AG10803 (cell line): ENCODE results near the gene KIAA1755.

ENCODE experiments used
- DNase-seq: peaks from one replicate; pipeline ENCODE4 v3.0.0; 2010; ENCODE audit warnings: low read depth
- H3K4me3 ChIP-seq: 2 replicates; pipeline ENCODE4 v1.5.1; 2011; ENCODE audit warnings: mild to moderate bottlenecking, low read length, control low read depth
- TF ChIP-seq, protein P1 (sequence below): conservative IDR thresholded peaks from 2 replicates; pipeline ENCODE4 v1.5.1; 2011; ENCODE audit warnings: mild to moderate bottlenecking, low read length, control low read depth, inconsistent platforms

The KIAA1755 gene

GRCh38 chr20:38246357-38247165 is 14.0 kb downstream of the KIAA1755 start:
- H3K4me3 ChIP-seq, result no peak overlapping the region
- no peak for DNase-seq
- TF ChIP-seq, protein P1, sequence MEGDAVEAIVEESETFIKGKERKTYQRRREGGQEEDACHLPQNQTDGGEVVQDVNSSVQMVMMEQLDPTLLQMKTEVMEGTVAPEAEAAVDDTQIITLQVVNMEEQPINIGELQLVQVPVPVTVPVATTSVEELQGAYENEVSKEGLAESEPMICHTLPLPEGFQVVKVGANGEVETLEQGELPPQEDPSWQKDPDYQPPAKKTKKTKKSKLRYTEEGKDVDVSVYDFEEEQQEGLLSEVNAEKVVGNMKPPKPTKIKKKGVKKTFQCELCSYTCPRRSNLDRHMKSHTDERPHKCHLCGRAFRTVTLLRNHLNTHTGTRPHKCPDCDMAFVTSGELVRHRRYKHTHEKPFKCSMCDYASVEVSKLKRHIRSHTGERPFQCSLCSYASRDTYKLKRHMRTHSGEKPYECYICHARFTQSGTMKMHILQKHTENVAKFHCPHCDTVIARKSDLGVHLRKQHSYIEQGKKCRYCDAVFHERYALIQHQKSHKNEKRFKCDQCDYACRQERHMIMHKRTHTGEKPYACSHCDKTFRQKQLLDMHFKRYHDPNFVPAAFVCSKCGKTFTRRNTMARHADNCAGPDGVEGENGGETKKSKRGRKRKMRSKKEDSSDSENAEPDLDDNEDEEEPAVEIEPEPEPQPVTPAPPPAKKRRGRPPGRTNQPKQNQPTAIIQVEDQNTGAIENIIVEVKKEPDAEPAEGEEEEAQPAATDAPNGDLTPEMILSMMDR, result no peak

GRCh38 chr20:38245753-38246152 is 14.8 kb downstream of the KIAA1755 start:
- DNase-seq, result no peak
- H3K4me3 ChIP-seq, result no peak overlapping the region
- TF ChIP-seq, protein P1, result no peak

GRCh38 chr20:38243709-38244020 is 16.9 kb downstream of the KIAA1755 start:
- TF ChIP-seq, protein P1, result no peak
- no peak overlapping the region for H3K4me3 ChIP-seq

GRCh38 chr20:38242848-38243708 is 17.5 kb downstream of the KIAA1755 start:
- H3K4me3 ChIP-seq, result no peak overlapping the region
- TF ChIP-seq, protein P1, result peak; percentile 39
- DNase-seq, result no peak

More at GRCh38 chr20:38243709-38244020, 16.9 kb downstream of the KIAA1755 start:
- no peak for DNase-seq

DNA sequence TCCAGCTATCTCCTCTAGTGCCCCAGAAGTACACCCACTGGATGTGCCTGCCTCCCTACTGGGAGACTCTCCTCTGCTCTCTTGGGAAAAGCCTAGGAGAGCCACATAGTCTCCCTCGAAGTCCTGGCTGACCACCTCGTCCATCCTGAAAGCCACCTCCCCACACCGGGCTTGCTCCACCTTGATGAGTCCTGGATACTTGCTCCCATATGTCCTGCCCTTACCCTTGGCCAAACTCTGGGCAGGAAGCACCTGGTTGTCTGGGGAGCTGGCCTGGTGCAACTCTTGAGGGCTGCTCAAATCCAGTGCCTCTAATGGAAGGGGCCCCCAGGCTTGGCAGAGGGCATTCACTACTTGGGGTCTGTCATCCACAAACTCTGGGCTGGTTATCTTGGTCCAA is 19.3 kb downstream of the KIAA1755 start:
- TF ChIP-seq, protein P1, result no peak
- no peak overlapping the region for H3K4me3 ChIP-seq
- DNase-seq, result no peak

- DNase-seq, result no peak
- TF ChIP-seq, protein P1, result no peak
- H3K4me3 ChIP-seq, result no peak overlapping the region
Observed at GRCh38 chr20:38239441-38239840, 21.1 kb downstream of the KIAA1755 start.
